H9 (cell line): ENCODE results near the gene TBL2. TPM values are rescaled to one million over a fixed set of nuclear protein-coding genes. Genes with fewer than 3 reads are reported as not detected.

Source experiments
- DNase-seq: peaks from one replicate; pipeline ENCODE4 v3.0.0-alpha.2; 2017
- H2AFZ ChIP-seq: one replicate; pipeline ENCODE4 v1.6.1; 2013; ENCODE audit warnings: mild to moderate bottlenecking, low read length, control low read depth, moderate library complexity
- H2AK5ac ChIP-seq: 2 replicates; pipeline ENCODE4 v1.6.1; 2013; ENCODE audit warnings: low read length, control low read depth, mixed read lengths; ENCODE audit not compliant: insufficient read length
- H2BK120ac ChIP-seq: one replicate; pipeline ENCODE4 v1.6.1; 2013; ENCODE audit warnings: low read depth, mild to moderate bottlenecking, low read length, control low read depth, inconsistent platforms; ENCODE audit not compliant: poor library complexity, severe bottlenecking
- H2BK12ac ChIP-seq: 2 replicates; pipeline ENCODE4 v1.6.1; 2013; ENCODE audit warnings: low read length, control low read depth, mixed read lengths, low read depth; ENCODE audit not compliant: insufficient read length
- H2BK15ac ChIP-seq: 2 replicates; pipeline ENCODE4 v1.6.1; 2013; ENCODE audit warnings: low read depth, low read length, control low read depth
- H2BK20ac ChIP-seq: one replicate; pipeline ENCODE4 v1.6.1; 2013; ENCODE audit warnings: low read depth, mild to moderate bottlenecking, low read length, control low read depth, inconsistent platforms; ENCODE audit not compliant: poor library complexity, severe bottlenecking
- H2BK5ac ChIP-seq: 2 replicates; pipeline ENCODE4 v1.6.1; 2013; ENCODE audit warnings: low read length, control low read depth, mixed read lengths; ENCODE audit not compliant: insufficient read length
- H3K14ac ChIP-seq: 2 replicates; pipeline ENCODE4 v1.6.1; 2013; ENCODE audit warnings: low read length, control low read depth; ENCODE audit not compliant: insufficient read depth
- H3K18ac ChIP-seq: 2 replicates; pipeline ENCODE4 v1.6.1; 2013; ENCODE audit warnings: low read depth, mild to moderate bottlenecking, mixed read lengths, low read length, control low read depth; ENCODE audit not compliant: insufficient read length
- H3K23ac ChIP-seq: 2 replicates; pipeline ENCODE4 v1.6.1; 2013; ENCODE audit warnings: low read length, control low read depth, mixed read lengths, low read depth; ENCODE audit not compliant: insufficient read length
- H3K23me2 ChIP-seq: 2 replicates; pipeline ENCODE4 v1.6.1; 2013; ENCODE audit warnings: low read depth, mild to moderate bottlenecking, mixed read lengths, low read length, control low read depth; ENCODE audit not compliant: insufficient read length, poor library complexity, severe bottlenecking
- H3K27ac ChIP-seq: 2 replicates; pipeline ENCODE4 v1.5.1; 2013; ENCODE audit warnings: low read length, control low read depth, mixed read lengths, low read depth; ENCODE audit not compliant: insufficient read length
- H3K27me3 ChIP-seq: 2 replicates; pipeline ENCODE4 v1.6.1; 2013; ENCODE audit warnings: low read length, control low read depth, inconsistent platforms; ENCODE audit not compliant: insufficient read depth
- H3K4ac ChIP-seq: 2 replicates; pipeline ENCODE4 v1.6.1; 2013; ENCODE audit warnings: low read depth, mild to moderate bottlenecking, control low read depth, inconsistent platforms, low read length, moderate library complexity
- H3K4me1 ChIP-seq: 2 replicates; pipeline ENCODE4 v1.6.1; 2013; ENCODE audit warnings: low read length, control low read depth, inconsistent platforms; ENCODE audit not compliant: insufficient read depth
- H3K4me2 ChIP-seq: 2 replicates; pipeline ENCODE4 v1.6.1; 2013; ENCODE audit warnings: low read length, control low read depth, mixed read lengths; ENCODE audit not compliant: insufficient read length, insufficient read depth
- H3K56ac ChIP-seq: 2 replicates; pipeline ENCODE4 v1.6.1; 2013; ENCODE audit warnings: low read depth, mild to moderate bottlenecking, mixed read lengths, low read length, control low read depth; ENCODE audit not compliant: insufficient read length
- H3K79me1 ChIP-seq: 2 replicates; pipeline ENCODE4 v1.6.1; 2013; ENCODE audit warnings: low read depth, mild to moderate bottlenecking, moderate library complexity, low read length, control low read depth, inconsistent platforms; ENCODE audit not compliant: insufficient read depth, poor library complexity, severe bottlenecking
- H3K79me2 ChIP-seq: 2 replicates; pipeline ENCODE4 v1.6.1; 2013; ENCODE audit warnings: low read length, control low read depth, inconsistent platforms; ENCODE audit not compliant: insufficient read depth
- H3K9ac ChIP-seq: 2 replicates; pipeline ENCODE4 v1.6.1; 2013; ENCODE audit warnings: low read length, control low read depth, mixed read lengths; ENCODE audit not compliant: insufficient read length; ENCODE audit errors: extremely low read depth
- H3K9me3 ChIP-seq: one replicate; pipeline ENCODE4 v1.6.1; 2013; ENCODE audit warnings: low read depth, low read length, inconsistent platforms; ENCODE audit not compliant: control insufficient read depth
- H3T11ph ChIP-seq: one replicate; pipeline ENCODE4 v1.6.1; 2013; ENCODE audit warnings: mild to moderate bottlenecking, low read length, control low read depth, inconsistent platforms
- H4K20me1 ChIP-seq: one replicate; pipeline ENCODE4 v1.6.1; 2013; ENCODE audit not compliant: control insufficient read depth, insufficient read length, insufficient read depth
- H4K5ac ChIP-seq: 2 replicates; pipeline ENCODE4 v1.6.1; 2013; ENCODE audit warnings: low read depth, mild to moderate bottlenecking, mixed read lengths, low read length, control low read depth; ENCODE audit not compliant: insufficient read length
- H4K8ac ChIP-seq: replicated peaks from 2 replicates; pipeline ENCODE4 v1.6.1; 2013; ENCODE audit warnings: low read length, control low read depth, mixed read lengths, low read depth; ENCODE audit not compliant: insufficient read length
- H4K91ac ChIP-seq: 2 replicates; pipeline ENCODE4 v1.6.1; 2013; ENCODE audit warnings: low read depth, mild to moderate bottlenecking, moderate library complexity, mixed read lengths, low read length, control low read depth; ENCODE audit not compliant: insufficient read length
- H3K27ac Mint-ChIP-seq, 3 experiments: 2 replicates in 2 of 3; 3 replicates in 1 of 3; pipeline ENCODE4 v1.8.0; 2020 to 2021; ENCODE audit warnings: mixed read lengths in 3 of 3, mild to moderate bottlenecking in 1 of 3, moderate library complexity in 1 of 3
- H3K27me3 Mint-ChIP-seq: 2 replicates; pipeline ENCODE4 v1.8.0; 2021; ENCODE audit warnings: low read depth, mild to moderate bottlenecking, moderate library complexity, mixed read lengths
- H3K36me3 Mint-ChIP-seq, 3 experiments: 2 replicates in 2 of 3; 3 replicates in 1 of 3; pipeline ENCODE4 v1.8.0; 2020 to 2021; ENCODE audit warnings: low read depth in 3 of 3, mixed read lengths in 3 of 3; ENCODE audit not compliant: insufficient read depth in 1 of 3
- H3K4me1 Mint-ChIP-seq, 2 experiments: 2 replicates each; pipeline ENCODE4 v1.8.0; 2020; ENCODE audit warnings: mixed read lengths in 2 of 2
- H3K4me3 Mint-ChIP-seq, 2 experiments: 2 replicates in 1 of 2; 3 replicates in 1 of 2; pipeline ENCODE4 v1.8.0; 2020 to 2021; ENCODE audit warnings: mild to moderate bottlenecking in 2 of 2, mixed read lengths in 2 of 2, moderate library complexity in 1 of 2
- H3K9me3 Mint-ChIP-seq, 2 experiments: 2 replicates in 1 of 2; 3 replicates in 1 of 2; pipeline ENCODE4 v1.8.0; 2020; ENCODE audit warnings: mild to moderate bottlenecking in 2 of 2, mixed read lengths in 2 of 2, moderate library complexity in 1 of 2
- CTCF ChIP-seq: fragments of 200-600 bp; sonication (generic); conservative IDR thresholded peaks from 3 replicates; pipeline ENCODE4 v1.8.0; 2021; ENCODE audit warnings: antibody characterized with exemption, mild to moderate bottlenecking
- WGBS: extraction: QIAGEN DNeasy Blood & Tissue Kit; methylation state at CpG from one replicate; pipeline ENCODE4 v1.1.7; 2013; ENCODE audit warnings: missing lambda C conversion rate, low lambda C conversion rate, mixed read lengths; ENCODE audit not compliant: insufficient read length; ENCODE audit errors: extremely low coverage; 5-methylcytosine and 5-hydroxymethylcytosine counted together
- total RNA-seq: library from RNA; stranded (reverse); gene quantifications from 2 replicates; pipeline ENCODE4 v1.2.1, GENCODE V29; 2021

The TBL2 gene
- total RNA-seq, 1 experiment from 2014 or later, result 26.7 TPM

DNA sequence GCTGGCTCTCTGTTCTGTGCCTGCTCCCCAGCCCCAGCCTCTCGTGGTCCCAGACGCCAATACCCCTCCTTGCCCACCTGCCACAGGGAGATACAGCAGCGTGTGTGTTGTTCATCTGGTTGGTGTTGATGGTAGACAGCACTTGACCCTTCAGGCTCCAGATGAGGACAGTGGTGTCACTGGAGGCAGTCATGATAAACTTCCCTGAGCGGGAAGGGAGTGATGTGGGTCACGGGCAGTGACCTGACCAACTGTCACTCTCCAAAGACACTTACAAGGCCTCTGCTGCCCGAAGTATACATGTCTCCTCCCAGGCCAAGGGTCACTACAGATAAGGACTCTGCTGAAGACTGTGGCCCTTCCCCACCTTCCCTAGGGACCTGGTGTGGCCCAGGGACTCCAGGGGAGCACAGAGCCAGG lies 5.6 kb downstream of the TBL2 start:
- Mint-ChIP-seq H3K27ac (no peak overlapping the region), H3K36me3 (peaks cover 31 to 67% (median 63%) of the 10 kb centered on the region in 3 experiments; a peak in 6 of 7 replicates), H3K4me3 (no peak overlapping the region), H3K27me3 (peaks cover 7% of the 10 kb centered on the region), H3K9me3 (no peaks in the 10 kb centered on the region), H3K4me1 (peaks cover 7 to 11% of the 10 kb centered on the region in 2 experiments)
- no peak overlapping the region for H3T11ph ChIP-seq
- no peak overlapping the region for H2BK5ac ChIP-seq
- H3K23ac ChIP-seq, result no peak overlapping the region
- H2BK120ac ChIP-seq, result no peak overlapping the region
- H3K4me2 ChIP-seq, result no peak overlapping the region
- no peak for TF ChIP-seq CTCF
- no peak overlapping the region for H2BK20ac ChIP-seq
- H3K4me1 ChIP-seq, result no peaks in the 10 kb centered on the region
- H3K18ac ChIP-seq, result no peak overlapping the region
- H3K4ac ChIP-seq, result no peak overlapping the region
- no peak overlapping the region for H2AFZ ChIP-seq
- no peak overlapping the region for H2AK5ac ChIP-seq
- H4K5ac ChIP-seq, result no peak overlapping the region
- no peak overlapping the region for H3K27ac ChIP-seq
- H3K27me3 ChIP-seq, result no peaks in the 10 kb centered on the region
- H4K8ac ChIP-seq, result no peak overlapping the region
- no peaks in the 10 kb centered on the region for H3K79me1 ChIP-seq
- no peak overlapping the region for H3K56ac ChIP-seq
- H2BK12ac ChIP-seq, result no peak overlapping the region
- no peaks in the 10 kb centered on the region for H3K9me3 ChIP-seq
- no CpG with 5 or more reads among the region's 6 CpGs for WGBS
- no peak overlapping the region for H3K9ac ChIP-seq
- DNase-seq, result no peak
- no peaks in the 10 kb centered on the region for H4K20me1 ChIP-seq
- no peaks in the 10 kb centered on the region for H3K79me2 ChIP-seq
- H4K91ac ChIP-seq, result no peak overlapping the region
- no peak overlapping the region for H3K14ac ChIP-seq
- H3K23me2 ChIP-seq, result peaks cover 3% of the 10 kb centered on the region
- H2BK15ac ChIP-seq, result no peak overlapping the region
